ENCODE data around the gene PIGQ.

- TF ChIP-seq CTCF (conservative IDR thresholded peaks at IDR 0.05) (no peak), EZH2 (IDR thresholded peaks at IDR 0.05; ENCODE audit: low read depth) (no peak)
These were observed 19.3 kb downstream of the PIGQ start for GRCh38 chr16:588889-589657.

Measured in PC-9 (cell line).